PC-3 (cell line): ENCODE results near the gene SAP30BP. TPM values are rescaled to one million over a fixed set of nuclear protein-coding genes. Genes with fewer than 3 reads are reported as not detected.

Source experiments
- ATAC-seq: fragments of 200-7000 bp; cut with Tn5 transposase; 2 replicates; pipeline ENCODE4 v1.9.1; 2020; ENCODE audit warnings: mild to moderate bottlenecking, moderate library complexity
- BruUV-seq: library from RNA; stranded (reverse); fragments of 400-500 nt; replicated peaks from 2 replicates; lab custom pipeline; 2021; lab: Mats Ljungman, UMichigan
- CTCF ChIA-PET: fragments of 300-600 bp; sonication (Branson Sonifier 250); formaldehyde crosslinking; loops from one replicate; lab custom pipeline; 2022; ENCODE audit warnings: antibody characterized with exemption; lab: Charles Lee
- POLR2A ChIA-PET: fragments of 300-600 bp; sonication (Branson Sonifier 250); formaldehyde crosslinking; loops from one replicate; lab custom pipeline; 2022; ENCODE audit warnings: antibody characterized with exemption; ENCODE audit not compliant: unreplicated experiment; lab: Charles Lee
- DNase-seq: peaks from one replicate; pipeline ENCODE4 v3.0.0-alpha.2; 2015
- H2AFZ ChIP-seq: fragments of 300-600 bp; sonication (generic); 2 replicates; pipeline ENCODE4 v1.6.0; 2016; ENCODE audit warnings: antibody characterized with exemption, low read length
- H3F3A ChIP-seq: fragments of 300-600 bp; sonication (generic); one replicate; pipeline ENCODE4 v1.6.0; 2017; ENCODE audit warnings: antibody characterized with exemption, low read length, control low read depth, mild to moderate bottlenecking; ENCODE audit not compliant: unreplicated experiment
- H3K27ac ChIP-seq: fragments of 300-600 bp; sonication (generic); 2 replicates; pipeline ENCODE4 v1.5.1; 2016; ENCODE audit warnings: mild to moderate bottlenecking, low read length
- H3K27me3 ChIP-seq: fragments of 300-600 bp; sonication (generic); 2 replicates; pipeline ENCODE4 v1.6.1; 2016; ENCODE audit warnings: low read length, mixed read lengths
- H3K36me3 ChIP-seq: fragments of 300-600 bp; sonication (generic); 2 replicates; pipeline ENCODE4 v1.6.1; 2016; ENCODE audit warnings: low read depth, mixed run types, low read length, mixed read lengths
- H3K4me1 ChIP-seq: fragments of 300-600 bp; sonication (generic); 2 replicates; pipeline ENCODE4 v1.5.1; 2016; ENCODE audit warnings: low read length; ENCODE audit not compliant: insufficient read depth
- H3K4me2 ChIP-seq: fragments of 300-600 bp; sonication (generic); 2 replicates; pipeline ENCODE4 v1.6.0; 2016; ENCODE audit warnings: low read length
- H3K4me3 ChIP-seq: fragments of 300-600 bp; sonication (generic); 2 replicates; pipeline ENCODE4 v1.5.1; 2016; ENCODE audit warnings: mild to moderate bottlenecking, low read length, mixed read lengths
- H3K79me2 ChIP-seq: fragments of 300-600 bp; sonication (generic); 2 replicates; pipeline ENCODE4 v1.6.1; 2017; ENCODE audit warnings: low read length, mixed read lengths
- H3K9ac ChIP-seq: fragments of 300-600 bp; sonication (generic); 2 replicates; pipeline ENCODE4 v1.6.0; 2016; ENCODE audit warnings: mild to moderate bottlenecking, low read length
- H3K9me2 ChIP-seq: fragments of 300-600 bp; sonication (generic); replicated peaks from 2 replicates; pipeline ENCODE4 v1.6.1; 2016; ENCODE audit warnings: mixed run types, low read length, mixed read lengths
- H3K9me3 ChIP-seq: fragments of 300-600 bp; sonication (generic); 2 replicates; pipeline ENCODE4 v1.6.1; 2016; ENCODE audit warnings: low read length, mixed read lengths
- H4K20me1 ChIP-seq: fragments of 300-600 bp; sonication (generic); 2 replicates; pipeline ENCODE4 v1.6.1; 2016; ENCODE audit warnings: low read length, mixed read lengths
- EZH2 ChIP-seq: fragments of 300-600 bp; sonication (generic); IDR thresholded peaks from one replicate; pipeline ENCODE4 v1.6.1; 2017; ENCODE audit warnings: antibody characterized with exemption, mild to moderate bottlenecking, low read length; ENCODE audit not compliant: unreplicated experiment
- EZH2phosphoT487 ChIP-seq: fragments of 300-600 bp; sonication (generic); IDR thresholded peaks from 2 replicates; pipeline ENCODE4 v1.6.1; 2018; ENCODE audit warnings: mild to moderate bottlenecking, antibody characterized with exemption, low read length, borderline replicate concordance
- intact Hi-C: fragments of 100-400 bp; cut with micrococcal nuclease; formaldehyde crosslinking; loops from 2 replicates; pipeline ENCODE4 v1.9.0; 2023
- total RNA-seq: library from RNA; depleted of rRNA; stranded (reverse); fragments of >200 nt; gene quantifications from 2 replicates; pipeline ENCODE4 v1.2.3, GENCODE V29; 2014
- TF ChIP-seq, protein P1 (sequence below): fragments of 300-600 bp; sonication (generic); conservative IDR thresholded peaks from 2 replicates; pipeline ENCODE4 v1.5.1; 2017; ENCODE audit warnings: antibody characterized with exemption, low read depth, mild to moderate bottlenecking, low read length

The SAP30BP gene
- total RNA-seq, 1 experiment from 2014 or later, result 97.8 TPM

DNA sequence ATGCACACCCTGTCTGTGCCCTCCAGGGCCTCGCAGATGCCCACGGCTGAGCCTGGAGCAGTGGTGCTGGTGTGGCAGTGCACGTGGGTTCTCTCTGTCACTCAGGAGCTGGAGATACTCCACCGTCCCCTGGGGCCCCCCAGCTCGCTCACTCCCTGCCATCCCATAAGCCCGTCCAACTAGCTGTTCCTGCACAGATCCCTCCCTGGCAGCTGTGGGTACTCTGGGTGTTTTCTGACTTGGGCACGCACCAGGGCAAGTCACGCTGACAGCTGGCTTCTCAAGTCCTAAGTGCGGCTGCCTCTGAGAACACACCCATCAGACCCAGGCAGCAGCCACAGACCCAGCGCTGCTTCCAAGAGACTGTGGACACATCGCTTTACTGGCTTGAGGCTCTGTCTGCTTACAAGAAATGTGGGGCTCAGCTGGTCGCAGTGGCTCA lies 28.7 kb downstream of the SAP30BP start:
- CTCF ChIA-PET, result interaction anchor here (0.6 to 1.5 kb wide), 3 partner anchors 11 to 52 kb away, joined by 3 to 12 read pairs (median 4); no protein-coding TSS in a partner anchor
- DNase-seq (no peak), ATAC-seq (no peak)
- intact Hi-C loops, result no loop called here
- Histone ChIP-seq H3K27me3 (no peaks in the 10 kb centered on the region), H2AFZ (no peak overlapping the region), H3K4me3 (no peak overlapping the region), H3F3A (peaks cover 5% of the 10 kb centered on the region), H3K9ac (peak overlapping the region; percentile 13; the same call in 1 of the 2 replicates), H3K9me3 (no peaks in the 10 kb centered on the region), H3K4me2 (peak overlapping the region; percentile 33; the same call in 1 of the 2 replicates), H3K79me2 (peaks cover 80% of the 10 kb centered on the region), H3K9me2 (no peaks in the 10 kb centered on the region), H4K20me1 (peaks cover 4% of the 10 kb centered on the region; the same call in 1 of the 2 replicates), H3K27ac (peak overlapping the region; percentile 67), H3K4me1 (peaks cover 88% of the 10 kb centered on the region), H3K36me3 (peaks cover 53% of the 10 kb centered on the region)
- POLR2A ChIA-PET, result interaction anchor here (0.7 kb wide), 1 partner anchor 63 kb away, joined by 5 read pairs; no protein-coding TSS in a partner anchor
- TF ChIP-seq, protein P1, sequence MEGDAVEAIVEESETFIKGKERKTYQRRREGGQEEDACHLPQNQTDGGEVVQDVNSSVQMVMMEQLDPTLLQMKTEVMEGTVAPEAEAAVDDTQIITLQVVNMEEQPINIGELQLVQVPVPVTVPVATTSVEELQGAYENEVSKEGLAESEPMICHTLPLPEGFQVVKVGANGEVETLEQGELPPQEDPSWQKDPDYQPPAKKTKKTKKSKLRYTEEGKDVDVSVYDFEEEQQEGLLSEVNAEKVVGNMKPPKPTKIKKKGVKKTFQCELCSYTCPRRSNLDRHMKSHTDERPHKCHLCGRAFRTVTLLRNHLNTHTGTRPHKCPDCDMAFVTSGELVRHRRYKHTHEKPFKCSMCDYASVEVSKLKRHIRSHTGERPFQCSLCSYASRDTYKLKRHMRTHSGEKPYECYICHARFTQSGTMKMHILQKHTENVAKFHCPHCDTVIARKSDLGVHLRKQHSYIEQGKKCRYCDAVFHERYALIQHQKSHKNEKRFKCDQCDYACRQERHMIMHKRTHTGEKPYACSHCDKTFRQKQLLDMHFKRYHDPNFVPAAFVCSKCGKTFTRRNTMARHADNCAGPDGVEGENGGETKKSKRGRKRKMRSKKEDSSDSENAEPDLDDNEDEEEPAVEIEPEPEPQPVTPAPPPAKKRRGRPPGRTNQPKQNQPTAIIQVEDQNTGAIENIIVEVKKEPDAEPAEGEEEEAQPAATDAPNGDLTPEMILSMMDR, result no peak
- no peak for TF ChIP-seq EZH2
- no peak for TF ChIP-seq EZH2phosphoT487
- no TSS peak for BruUV-seq

DNA sequence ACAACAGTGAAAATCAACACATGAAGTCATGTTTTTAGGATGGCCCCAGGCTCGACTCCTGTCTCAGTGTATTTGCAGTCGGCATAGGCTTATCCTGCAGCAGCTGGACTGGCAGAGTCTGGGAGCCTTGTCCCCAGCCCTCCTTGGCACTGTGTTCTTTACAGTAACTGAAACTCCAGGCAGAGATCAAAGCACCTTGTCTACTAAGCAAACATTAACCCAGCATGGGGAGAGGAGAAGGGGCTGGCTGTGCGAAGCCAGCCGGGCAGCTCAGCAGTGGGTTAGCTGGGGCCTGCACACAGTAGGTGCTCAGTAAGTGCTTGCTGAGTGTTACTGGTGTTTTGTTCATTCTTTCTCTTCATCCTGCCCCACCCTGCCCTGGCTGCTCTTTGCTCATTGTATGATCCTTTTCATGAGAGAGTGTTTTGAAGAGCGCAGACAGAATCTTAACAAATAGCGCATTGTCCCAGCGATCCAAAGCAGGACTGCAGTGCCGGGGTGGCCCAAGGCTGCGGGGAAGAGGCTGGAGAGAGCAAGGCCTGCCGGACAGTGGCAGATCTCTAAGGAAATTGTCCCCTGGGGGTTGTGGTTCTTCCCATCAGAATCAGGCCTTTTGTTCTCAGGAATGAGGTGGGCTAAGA lies 30.6 kb downstream of the SAP30BP start:
- DNase-seq (no peak), ATAC-seq (no peak)
- Histone ChIP-seq H3K9ac (no peak overlapping the region), H3K27me3 (no peaks in the 10 kb centered on the region), H3K4me1 (peaks cover 75% of the 10 kb centered on the region), H3K79me2 (peaks cover 72% of the 10 kb centered on the region), H4K20me1 (peaks cover 3% of the 10 kb centered on the region; the same call in 1 of the 2 replicates), H3K27ac (peak overlapping the region; percentile 4), H2AFZ (no peak overlapping the region), H3K4me3 (no peak overlapping the region), H3K9me3 (no peaks in the 10 kb centered on the region), H3K9me2 (no peaks in the 10 kb centered on the region), H3F3A (peaks cover 4% of the 10 kb centered on the region), H3K36me3 (peaks cover 63% of the 10 kb centered on the region), H3K4me2 (no peak overlapping the region)
- no TSS peak for BruUV-seq
- intact Hi-C loops, result no loop called here
- CTCF ChIA-PET, result interaction anchor here (0.5 kb wide), 1 partner anchor 43 kb away, joined by 3 read pairs; no protein-coding TSS in a partner anchor
- POLR2A ChIA-PET, result interaction anchor here (0.6 kb wide), 1 partner anchor 242 kb away, joined by 8 read pairs; no protein-coding TSS in a partner anchor
- TF ChIP-seq EZH2, result no peak
- no peak for TF ChIP-seq EZH2phosphoT487
- TF ChIP-seq, protein P1, result no peak

DNA sequence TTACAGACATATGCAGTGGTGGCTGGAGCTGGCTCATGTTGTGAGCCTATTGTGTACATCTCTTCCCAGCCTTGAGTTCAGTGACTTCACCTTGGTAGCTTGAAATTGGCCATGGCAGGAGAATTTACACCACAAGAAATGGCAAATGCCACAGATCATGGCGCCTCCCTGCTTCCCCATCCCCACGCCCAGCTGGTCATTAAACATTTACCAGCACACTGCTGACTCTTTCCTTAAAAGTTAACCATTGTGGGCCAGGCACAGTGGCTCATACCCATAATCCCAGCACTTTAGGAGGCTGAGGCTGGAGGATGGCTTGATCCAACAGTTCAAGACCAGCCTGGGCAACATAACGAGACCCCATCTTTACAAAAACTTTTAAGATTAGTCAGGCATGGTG lies 31.5 kb downstream of the SAP30BP start:
- POLR2A ChIA-PET, result no interaction called here
- no TSS peak for BruUV-seq
- Histone ChIP-seq H3K4me3 (no peak overlapping the region), H3K9me2 (no peaks in the 10 kb centered on the region), H4K20me1 (no peaks in the 10 kb centered on the region), H3K36me3 (peaks cover 72% of the 10 kb centered on the region), H2AFZ (no peak overlapping the region), H3K4me2 (no peak overlapping the region), H3K9me3 (no peaks in the 10 kb centered on the region), H3K27me3 (no peaks in the 10 kb centered on the region), H3F3A (no peaks in the 10 kb centered on the region), H3K79me2 (peaks cover 69% of the 10 kb centered on the region), H3K9ac (no peak overlapping the region), H3K27ac (no peak overlapping the region), H3K4me1 (peaks cover 72% of the 10 kb centered on the region)
- intact Hi-C loops, result no loop called here
- ATAC-seq (no peak), DNase-seq (no peak)
- TF ChIP-seq EZH2phosphoT487 (no peak), EZH2 (no peak)
- TF ChIP-seq, protein P1, result no peak
- CTCF ChIA-PET, result interaction anchor here (0.5 to 0.6 kb wide), 3 partner anchors 24 to 841 kb away, joined by 3 to 5 read pairs (median 3); no protein-coding TSS in a partner anchor
